Measurements from ENCODE around the gene MARCHF10.

MARCHF10 gene

GRCh38 chr17:62800585-62800984 is 7.5 kb downstream of the MARCHF10 start:
- no peak for DNase-seq (ENCODE audit: extremely low spot score)
- POLR2A ChIA-PET: no interaction called here
- CTCF ChIA-PET: no interaction called here
- no peak for TF ChIP-seq CTBP1 (IDR thresholded peaks at IDR 0.05; ENCODE audit: borderline replicate concordance)
- no peak for TF ChIP-seq ZNF384 (IDR thresholded peaks at IDR 0.05)
- no peak for TF ChIP-seq ELF4 (IDR thresholded peaks at IDR 0.05)
- TF ChIP-seq HDGF (IDR thresholded peaks at IDR 0.05; ENCODE audit: borderline replicate concordance): no peak
- TF ChIP-seq PKNOX1 (IDR thresholded peaks at IDR 0.05): peak; percentile 35

GRCh38 chr17:62797959-62798358 is 10.2 kb downstream of the MARCHF10 start:
- POLR2A ChIA-PET: no interaction called here

GRCh38 chr17:62796291-62796690 is 11.8 kb downstream of the MARCHF10 start:
- no peak for DNase-seq (ENCODE audit: extremely low spot score)
- ChIA-PET CTCF (interaction anchor here (0.6 to 0.7 kb wide), 2 partner anchors 23 to 33 kb away, joined by 3 to 5 read pairs; no protein-coding TSS in a partner anchor), POLR2A (interaction anchor here (0.6 kb wide), 1 partner anchor 99 kb away, joined by 3 read pairs; no protein-coding TSS in a partner anchor)
- no peak for TF ChIP-seq TARDBP (IDR thresholded peaks at IDR 0.05)
- no peak for TF ChIP-seq ARNT (IDR thresholded peaks at IDR 0.05)
- TF ChIP-seq SUZ12 (IDR thresholded peaks at IDR 0.05): no peak

More at GRCh38 chr17:62797959-62798358, 10.2 kb downstream of the MARCHF10 start:
- DNase-seq (ENCODE audit: extremely low spot score): no peak
- CTCF ChIA-PET: no interaction called here
- TF ChIP-seq L3MBTL2 (conservative IDR thresholded peaks at IDR 0.05) (no peak), BHLHE40 (IDR thresholded peaks at IDR 0.05; ENCODE audit: borderline replicate concordance) (no peak), SUZ12 (IDR thresholded peaks at IDR 0.05) (no peak), CTBP1 (IDR thresholded peaks at IDR 0.05; ENCODE audit: borderline replicate concordance) (no peak), ELF4 (IDR thresholded peaks at IDR 0.05) (no peak), ZNF384 (IDR thresholded peaks at IDR 0.05) (no peak), FOXM1 (IDR thresholded peaks at IDR 0.05; ENCODE audit: borderline replicate concordance) (no peak), FOXK2 (IDR thresholded peaks at IDR 0.05) (no peak), LEF1 (IDR thresholded peaks at IDR 0.05; ENCODE audit: borderline replicate concordance) (no peak), SP1 (IDR thresholded peaks at IDR 0.05) (no peak), PKNOX1 (IDR thresholded peaks at IDR 0.05) (no peak), ARNT (IDR thresholded peaks at IDR 0.05) (no peak), TARDBP (IDR thresholded peaks at IDR 0.05) (no peak), HDGF (IDR thresholded peaks at IDR 0.05; ENCODE audit: borderline replicate concordance) (no peak), NFRKB (IDR thresholded peaks at IDR 0.05) (no peak), FOXA1 (IDR thresholded peaks at IDR 0.05) (no peak)

GRCh38 chr17:62794666-62794971 is 13.5 kb downstream of the MARCHF10 start:
- POLR2A ChIA-PET: no interaction called here
- no peak for DNase-seq (ENCODE audit: extremely low spot score)
- TF ChIP-seq TARDBP (IDR thresholded peaks at IDR 0.05) (no peak), FOXK2 (IDR thresholded peaks at IDR 0.05) (no peak), ARNT (IDR thresholded peaks at IDR 0.05) (no peak), SUZ12 (IDR thresholded peaks at IDR 0.05) (no peak), FOXM1 (IDR thresholded peaks at IDR 0.05; ENCODE audit: borderline replicate concordance) (no peak), CTBP1 (IDR thresholded peaks at IDR 0.05; ENCODE audit: borderline replicate concordance) (no peak), SP1 (IDR thresholded peaks at IDR 0.05) (no peak), L3MBTL2 (conservative IDR thresholded peaks at IDR 0.05) (no peak), NFRKB (IDR thresholded peaks at IDR 0.05) (no peak), HDGF (IDR thresholded peaks at IDR 0.05; ENCODE audit: borderline replicate concordance) (no peak), PKNOX1 (IDR thresholded peaks at IDR 0.05) (no peak), ELF4 (IDR thresholded peaks at IDR 0.05) (no peak), ZNF384 (IDR thresholded peaks at IDR 0.05) (no peak), FOXA1 (IDR thresholded peaks at IDR 0.05) (no peak), BHLHE40 (IDR thresholded peaks at IDR 0.05; ENCODE audit: borderline replicate concordance) (no peak), LEF1 (IDR thresholded peaks at IDR 0.05; ENCODE audit: borderline replicate concordance) (no peak)
- CTCF ChIA-PET: no interaction called here

GRCh38 chr17:62793919-62794665 is 14.0 kb downstream of the MARCHF10 start:
- CTCF ChIA-PET: no interaction called here
- no peak for DNase-seq (ENCODE audit: extremely low spot score)
- TF ChIP-seq FOXA1 (IDR thresholded peaks at IDR 0.05) (no peak), ARNT (IDR thresholded peaks at IDR 0.05) (no peak), FOXM1 (IDR thresholded peaks at IDR 0.05; ENCODE audit: borderline replicate concordance) (no peak), NFRKB (IDR thresholded peaks at IDR 0.05) (no peak), CTBP1 (IDR thresholded peaks at IDR 0.05; ENCODE audit: borderline replicate concordance) (no peak), ZNF384 (IDR thresholded peaks at IDR 0.05) (no peak), TARDBP (IDR thresholded peaks at IDR 0.05) (no peak)
- POLR2A ChIA-PET: no interaction called here

- no peak for TF ChIP-seq CTBP1 (IDR thresholded peaks at IDR 0.05; ENCODE audit: borderline replicate concordance)
- TF ChIP-seq L3MBTL2 (conservative IDR thresholded peaks at IDR 0.05): no peak
- TF ChIP-seq ARNT (IDR thresholded peaks at IDR 0.05): no peak
- TF ChIP-seq SUZ12 (IDR thresholded peaks at IDR 0.05): no peak
- no peak for TF ChIP-seq ELF4 (IDR thresholded peaks at IDR 0.05)
- no peak for TF ChIP-seq FOXA1 (IDR thresholded peaks at IDR 0.05)
- TF ChIP-seq FOXK2 (IDR thresholded peaks at IDR 0.05): no peak
- TF ChIP-seq LEF1 (IDR thresholded peaks at IDR 0.05; ENCODE audit: borderline replicate concordance): no peak
- TF ChIP-seq NFRKB (IDR thresholded peaks at IDR 0.05): no peak
- no peak for TF ChIP-seq BHLHE40 (IDR thresholded peaks at IDR 0.05; ENCODE audit: borderline replicate concordance)
- no peak for TF ChIP-seq PKNOX1 (IDR thresholded peaks at IDR 0.05)
- no peak for TF ChIP-seq SP1 (IDR thresholded peaks at IDR 0.05)
- no peak for TF ChIP-seq ZNF384 (IDR thresholded peaks at IDR 0.05)
- CTCF ChIA-PET: no interaction called here
- DNase-seq (ENCODE audit: extremely low spot score): no peak
- POLR2A ChIA-PET: no interaction called here
Observed at GRCh38 chr17:62792447-62792800, 15.7 kb downstream of the MARCHF10 start.
